Neural crest cell (in vitro differentiated cells): ENCODE data around the gene ODAD3. TPM values are rescaled to one million over a fixed set of nuclear protein-coding genes. Genes with fewer than 3 reads are reported as not detected.
"Not testable (repeated sequence)": the region's sequence is repeated elsewhere in the genome, so short reads cannot be mapped to it uniquely, and the experiment has no call there.

Experiments used
- DNase-seq: peaks from one replicate; pipeline ENCODE4 v3.0.0; 2021; ENCODE audit warnings: low read depth, mixed read lengths, low spot score
- H3K27ac Mint-ChIP-seq: one replicate; pipeline ENCODE4 v1.8.0; 2021; ENCODE audit warnings: mild to moderate bottlenecking, mixed read lengths; ENCODE audit not compliant: unreplicated experiment
- H3K27me3 Mint-ChIP-seq: 2 replicates; pipeline ENCODE4 v1.8.0; 2021; ENCODE audit warnings: low read depth, mild to moderate bottlenecking, mixed read lengths
- H3K36me3 Mint-ChIP-seq: 2 replicates; pipeline ENCODE4 v1.8.0; 2021; ENCODE audit warnings: low read depth, mild to moderate bottlenecking, mixed read lengths
- H3K4me1 Mint-ChIP-seq: 2 replicates; pipeline ENCODE4 v1.8.0; 2021; ENCODE audit warnings: mixed read lengths
- H3K4me3 Mint-ChIP-seq: one replicate; pipeline ENCODE4 v1.8.0; 2021; ENCODE audit warnings: mild to moderate bottlenecking, mixed read lengths
- H3K9me3 Mint-ChIP-seq: 2 replicates; pipeline ENCODE4 v1.8.0; 2021; ENCODE audit warnings: mixed read lengths
- total RNA-seq: library from RNA; stranded (reverse); gene quantifications from 2 replicates; pipeline ENCODE4 v1.2.1, GENCODE V29; 2021
- TF ChIP-seq, protein P1 (sequence below): fragments of 200-600 bp; sonication (generic); conservative IDR thresholded peaks from 2 replicates; pipeline ENCODE4 v1.5.0; 2021; ENCODE audit warnings: antibody characterized with exemption, mild to moderate bottlenecking

Gene ODAD3
- total RNA-seq, 1 donor from 2014 or later, result 2.2 TPM

DNA sequence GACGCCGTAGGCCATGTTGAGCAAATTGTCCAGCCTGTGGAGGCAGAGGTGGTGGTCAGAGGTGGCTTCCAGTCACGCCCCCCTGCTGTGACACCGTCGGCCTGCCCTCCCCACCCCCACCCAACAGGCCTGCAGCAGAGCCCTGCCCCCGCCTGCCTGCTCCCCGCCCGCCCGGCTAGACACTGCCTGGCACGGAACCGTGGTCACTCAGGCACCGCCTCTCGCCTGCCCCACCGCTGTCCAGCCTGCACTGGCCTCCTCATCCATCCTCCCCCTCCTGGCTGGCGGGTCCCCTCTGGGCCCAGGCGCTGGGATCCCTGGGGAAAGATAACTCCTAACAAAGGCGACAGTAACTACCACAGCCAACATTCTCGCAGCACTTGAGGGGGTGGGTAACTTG is 22.2 kb upstream of the ODAD3 start:
- no peak for DNase-seq
- Mint-ChIP-seq H3K4me3 (no peak overlapping the region), H3K27me3 (no peaks in the 10 kb centered on the region), H3K36me3 (no peaks in the 10 kb centered on the region), H3K4me1 (peaks cover 10% of the 10 kb centered on the region), H3K27ac (no peak overlapping the region), H3K9me3 (no peaks in the 10 kb centered on the region)
- TF ChIP-seq, protein P1, sequence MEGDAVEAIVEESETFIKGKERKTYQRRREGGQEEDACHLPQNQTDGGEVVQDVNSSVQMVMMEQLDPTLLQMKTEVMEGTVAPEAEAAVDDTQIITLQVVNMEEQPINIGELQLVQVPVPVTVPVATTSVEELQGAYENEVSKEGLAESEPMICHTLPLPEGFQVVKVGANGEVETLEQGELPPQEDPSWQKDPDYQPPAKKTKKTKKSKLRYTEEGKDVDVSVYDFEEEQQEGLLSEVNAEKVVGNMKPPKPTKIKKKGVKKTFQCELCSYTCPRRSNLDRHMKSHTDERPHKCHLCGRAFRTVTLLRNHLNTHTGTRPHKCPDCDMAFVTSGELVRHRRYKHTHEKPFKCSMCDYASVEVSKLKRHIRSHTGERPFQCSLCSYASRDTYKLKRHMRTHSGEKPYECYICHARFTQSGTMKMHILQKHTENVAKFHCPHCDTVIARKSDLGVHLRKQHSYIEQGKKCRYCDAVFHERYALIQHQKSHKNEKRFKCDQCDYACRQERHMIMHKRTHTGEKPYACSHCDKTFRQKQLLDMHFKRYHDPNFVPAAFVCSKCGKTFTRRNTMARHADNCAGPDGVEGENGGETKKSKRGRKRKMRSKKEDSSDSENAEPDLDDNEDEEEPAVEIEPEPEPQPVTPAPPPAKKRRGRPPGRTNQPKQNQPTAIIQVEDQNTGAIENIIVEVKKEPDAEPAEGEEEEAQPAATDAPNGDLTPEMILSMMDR, result no peak

DNA sequence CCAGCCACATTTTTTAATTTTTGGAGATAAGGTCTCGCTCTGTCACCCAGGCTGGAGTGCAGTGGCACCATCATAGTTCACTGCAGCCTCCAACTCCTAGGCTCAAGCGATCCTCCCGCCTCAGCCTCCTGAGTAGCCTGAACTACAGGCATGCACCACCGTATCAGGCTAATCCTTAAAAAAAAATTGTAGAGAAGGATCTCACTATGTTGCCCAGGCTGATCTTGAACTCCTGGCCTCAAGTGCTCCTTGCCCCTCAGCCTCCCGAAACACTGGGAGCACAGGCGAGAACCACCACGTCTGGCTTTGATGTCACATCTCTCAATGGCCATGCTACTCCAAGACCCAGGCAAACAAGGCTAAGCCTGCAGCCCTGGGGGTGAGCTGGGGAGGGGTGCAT is 21.7 kb upstream of the ODAD3 start:
- H3K4me3 Mint-ChIP-seq, result no peak overlapping the region
- no peaks in the 10 kb centered on the region for H3K36me3 Mint-ChIP-seq
- H3K27me3 Mint-ChIP-seq, result no peaks in the 10 kb centered on the region
- TF ChIP-seq, protein P1, result no peak
- no peak for DNase-seq
- no peaks in the 10 kb centered on the region for H3K9me3 Mint-ChIP-seq
- peaks cover 13% of the 10 kb centered on the region for H3K4me1 Mint-ChIP-seq
- H3K27ac Mint-ChIP-seq, result no peak overlapping the region

DNA sequence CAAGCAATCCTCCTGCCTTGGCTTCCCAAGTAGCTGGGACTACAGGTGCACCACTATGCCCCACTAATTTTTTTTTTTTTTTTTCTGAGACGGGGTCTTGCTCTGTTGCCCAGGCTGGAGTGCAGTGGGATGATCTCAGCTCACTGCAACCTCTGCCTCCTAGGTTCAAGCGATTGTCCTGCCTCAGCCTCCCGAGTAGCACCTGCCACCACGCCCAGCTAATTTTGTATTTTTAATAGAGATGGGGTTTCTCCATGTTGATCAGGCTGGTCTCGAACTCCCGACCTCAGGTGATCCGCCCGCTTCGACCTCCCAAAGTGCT is 20.3 kb upstream of the ODAD3 start:
- not testable (repeated sequence) for H3K9me3 Mint-ChIP-seq, DNase-seq, H3K36me3 Mint-ChIP-seq, H3K27me3 Mint-ChIP-seq, H3K27ac Mint-ChIP-seq, H3K4me3 Mint-ChIP-seq
- peaks cover 13% of the 10 kb centered on the region for H3K4me1 Mint-ChIP-seq

DNA sequence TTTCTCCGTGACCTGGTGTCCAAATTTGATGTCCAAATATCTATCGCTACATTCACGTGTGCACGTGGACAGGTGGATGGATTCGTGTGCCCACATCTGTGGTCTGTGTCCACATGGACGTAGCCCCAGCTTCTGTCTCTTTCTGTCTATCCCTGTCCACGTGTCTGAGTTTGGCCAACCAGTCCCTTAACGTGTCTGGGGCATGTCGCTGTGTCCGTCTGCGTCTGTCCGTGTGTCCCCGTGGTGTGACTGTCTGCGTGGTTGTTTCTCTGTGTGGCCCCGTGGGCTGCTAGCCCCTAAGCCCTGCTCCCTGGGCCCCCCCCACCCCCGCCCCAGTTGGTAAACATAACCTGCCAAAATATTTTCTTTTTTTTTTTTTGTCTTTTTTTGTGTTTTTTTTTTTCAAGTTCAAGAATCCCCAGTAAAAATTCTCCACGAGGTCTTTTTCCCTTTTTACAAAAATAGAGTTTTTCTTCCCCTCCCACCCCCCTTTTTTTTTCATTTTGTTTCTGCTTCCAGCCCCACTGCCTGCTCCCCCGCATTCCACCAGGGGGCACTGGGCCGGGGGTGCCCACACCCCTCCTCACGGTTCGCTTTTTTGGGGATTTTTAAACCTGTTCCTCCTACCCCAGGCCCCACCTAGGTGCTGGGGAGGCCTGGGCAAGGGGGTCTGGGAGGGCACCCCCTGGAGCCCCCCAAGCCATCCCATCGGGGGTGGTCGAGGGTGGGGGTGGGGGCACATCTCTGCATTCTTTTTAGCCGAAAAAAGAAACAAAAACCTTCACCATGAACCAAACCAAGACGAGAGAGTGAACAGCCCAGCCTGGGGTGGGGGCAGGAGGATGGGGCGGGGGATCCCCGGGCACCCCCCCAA is 18.8 kb upstream of the ODAD3 start:
- Mint-ChIP-seq H3K27ac (no peak overlapping the region), H3K36me3 (no peaks in the 10 kb centered on the region), H3K27me3 (no peaks in the 10 kb centered on the region), H3K9me3 (no peaks in the 10 kb centered on the region), H3K4me1 (peaks cover 13% of the 10 kb centered on the region), H3K4me3 (no peak overlapping the region)
- DNase-seq, result no peak
- TF ChIP-seq, protein P1, result peak; percentile 52

DNA sequence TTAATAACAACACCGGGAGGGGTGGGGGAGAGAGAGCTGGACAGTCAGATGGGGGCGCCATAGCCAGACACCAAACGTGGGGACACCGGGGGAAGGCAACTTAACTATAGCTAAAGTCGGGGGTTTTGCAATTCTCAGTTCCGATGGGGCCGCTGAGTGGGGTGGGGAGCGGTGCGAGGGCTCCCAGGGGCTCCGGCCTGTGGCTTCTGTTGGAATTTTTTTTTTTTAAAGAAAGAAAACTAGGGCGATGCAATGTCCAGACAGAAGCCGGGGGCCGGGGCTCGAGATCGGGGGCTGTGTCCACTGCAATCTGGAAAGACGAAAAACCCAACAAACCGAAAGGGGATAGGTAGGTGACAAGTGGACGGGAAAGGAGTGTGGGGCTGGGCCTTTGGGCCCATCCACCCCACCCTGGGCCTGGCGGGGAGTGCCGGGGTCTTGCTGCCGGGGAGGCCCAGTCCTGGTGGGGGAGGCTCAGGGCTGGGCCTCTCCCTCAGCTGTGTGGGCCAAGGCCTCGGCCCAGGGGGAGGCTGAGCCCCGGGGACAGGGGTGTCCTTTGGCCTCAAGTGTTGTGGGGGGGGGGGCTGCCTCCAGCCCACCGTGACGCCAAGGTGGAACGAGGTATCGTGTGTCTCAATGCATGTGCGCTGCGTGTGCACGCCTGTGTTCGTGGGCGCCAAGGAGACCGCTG is 17.8 kb upstream of the ODAD3 start:
- TF ChIP-seq, protein P1, result no peak
- H3K27ac Mint-ChIP-seq, result peak overlapping the region; percentile 81

More for the DNA sequence above, 17.8 kb upstream of the ODAD3 start:
- H3K27me3 Mint-ChIP-seq, result no peaks in the 10 kb centered on the region
- no peaks in the 10 kb centered on the region for H3K36me3 Mint-ChIP-seq
- peak overlapping the region; percentile 44 for H3K4me3 Mint-ChIP-seq
- no peaks in the 10 kb centered on the region for H3K9me3 Mint-ChIP-seq
- DNase-seq, result no peak
- peaks cover 13% of the 10 kb centered on the region for H3K4me1 Mint-ChIP-seq
